Body of pancreas (tissue), 4 donors: ENCODE results near the gene CBFA2T3. TPM values are rescaled to one million over a fixed set of nuclear protein-coding genes. Genes with fewer than 3 reads are reported as not detected.
"Not testable (repeated sequence)": the region's sequence is repeated elsewhere in the genome, so short reads cannot be mapped to it uniquely, and the experiment has no call there.

Source experiments
- ATAC-seq: fragments of 150-250 bp; one replicate; pipeline ENCODE4 v1.9.1; 2016
- DNase-seq, 4 donors: peaks; one replicate each; pipeline ENCODE4 v3.0.0-alpha.2; 2019
- H3K27ac ChIP-seq, 4 donors: fragments of 200-600 bp; sonication (generic); 1 replicate in 3 of 4; 2 replicates in 1 of 4; pipeline versions ENCODE4 v1.5.1 to v1.6.1; 2016 to 2019; ENCODE audit warnings: mild to moderate bottlenecking in 1 of 4, mixed read lengths in 1 of 4, moderate library complexity in 1 of 4
- H3K27me3 ChIP-seq, 2 donors: fragments of 200-600 bp; sonication (generic); one replicate each; pipeline ENCODE4 v1.6.0; 2016; ENCODE audit warnings: mild to moderate bottlenecking in 1 of 2
- H3K36me3 ChIP-seq, 2 donors: fragments of 200-600 bp; sonication (generic); replicated peaks in 1 of 2; 2 replicates each; pipeline ENCODE4 v1.5.1; 2016; ENCODE audit warnings: low read depth in 2 of 2; ENCODE audit not compliant: insufficient read depth in 1 of 2
- H3K4me1 ChIP-seq: fragments of 200-600 bp; sonication (generic); one replicate; pipeline ENCODE4 v1.6.0; 2016
- H3K4me3 ChIP-seq, 2 donors: fragments of 200-600 bp; sonication (generic); 1 replicate in 1 of 2; 2 replicates in 1 of 2; pipeline ENCODE4 v1.5.1; 2016 to 2019
- H3K9me3 ChIP-seq, 3 donors: fragments of 200-600 bp; sonication (generic); 1 replicate in 2 of 3; 2 replicates in 1 of 3; pipeline ENCODE4 v1.5.1; 2016
- POLR2A ChIP-seq, 3 donors: fragments of 450-650 bp; IDR thresholded peaks; one replicate each; pipeline ENCODE4 v1.6.1; 2016; ENCODE audit warnings: antibody characterized with exemption in 3 of 3, mild to moderate bottlenecking in 2 of 3
- WGBS, 2 donors: methylation state at CpG; one replicate each; pipeline ENCODE4 v1.1.5; 2017; 5-methylcytosine and 5-hydroxymethylcytosine counted together
- intact Hi-C: fragments of 100-400 bp; cut with DNase I; formaldehyde crosslinking; loops from one replicate; pipeline ENCODE4 v1.15.1; 2023
- total RNA-seq, 2 donors: library from RNA; depleted of rRNA; stranded (reverse); fragments of >200 nt; gene quantifications; one replicate each; pipeline ENCODE4 v1.1.0, GENCODE V29; 2016
- TF ChIP-seq, protein P1 (sequence below), 7 experiments: fragments of 450-650 bp in 4 of 7; fragments of 200-600 bp in 3 of 7; sonication (generic) in 3 of 7; IDR thresholded peaks; one replicate each; pipeline ENCODE4 v1.5.1; 2016 to 2019; ENCODE audit warnings: antibody characterized with exemption in 7 of 7

CBFA2T3 gene
- total RNA-seq, 2 donors from 2014 or later, result 7.8 to 16.2 TPM

DNA sequence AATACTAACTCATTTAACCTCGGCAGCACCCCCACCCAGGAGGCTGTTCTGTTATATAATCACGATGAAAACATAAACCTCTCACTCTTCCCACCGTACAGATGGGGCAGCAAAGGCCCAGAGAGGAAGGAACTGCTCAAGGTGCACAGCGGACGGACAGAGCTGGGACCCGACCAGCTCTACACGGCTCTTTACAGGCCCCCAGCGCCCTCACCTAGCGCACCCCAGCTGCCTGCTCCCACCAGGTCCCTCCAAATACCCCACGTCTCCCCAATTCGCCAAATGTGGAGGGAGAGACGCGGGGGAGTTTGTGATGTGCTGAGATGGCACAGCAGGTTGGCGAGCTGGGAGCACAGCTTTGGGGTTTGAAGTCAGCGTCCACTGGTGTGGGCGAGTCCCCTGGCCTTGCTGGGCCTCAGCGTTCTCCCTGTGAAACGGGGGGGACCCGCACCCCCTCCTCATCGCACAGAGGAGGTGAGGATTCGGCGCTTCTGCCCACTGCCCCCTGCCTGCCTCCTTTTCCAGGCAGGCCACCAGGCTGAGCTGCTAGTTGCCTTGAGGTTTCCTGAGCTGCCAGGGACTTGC, 54.1 kb downstream of the CBFA2T3 start:
- Histone ChIP-seq H3K4me1 (peaks cover 76% of the 10 kb centered on the region), H3K9me3 (no peaks in the 10 kb centered on the region), H3K36me3 (no peaks in the 10 kb centered on the region), H3K4me3 (no peak overlapping the region), H3K27me3 (no peaks in the 10 kb centered on the region), H3K27ac (peak overlapping the region; percentile 85 to 97 (median 90))
- ATAC-seq (no peak), DNase-seq (no peak)
- 72 to 78% methylated on average over 13 to 22 of the region's 22 CpGs for WGBS, 2 donors
- TF ChIP-seq, protein P1, sequence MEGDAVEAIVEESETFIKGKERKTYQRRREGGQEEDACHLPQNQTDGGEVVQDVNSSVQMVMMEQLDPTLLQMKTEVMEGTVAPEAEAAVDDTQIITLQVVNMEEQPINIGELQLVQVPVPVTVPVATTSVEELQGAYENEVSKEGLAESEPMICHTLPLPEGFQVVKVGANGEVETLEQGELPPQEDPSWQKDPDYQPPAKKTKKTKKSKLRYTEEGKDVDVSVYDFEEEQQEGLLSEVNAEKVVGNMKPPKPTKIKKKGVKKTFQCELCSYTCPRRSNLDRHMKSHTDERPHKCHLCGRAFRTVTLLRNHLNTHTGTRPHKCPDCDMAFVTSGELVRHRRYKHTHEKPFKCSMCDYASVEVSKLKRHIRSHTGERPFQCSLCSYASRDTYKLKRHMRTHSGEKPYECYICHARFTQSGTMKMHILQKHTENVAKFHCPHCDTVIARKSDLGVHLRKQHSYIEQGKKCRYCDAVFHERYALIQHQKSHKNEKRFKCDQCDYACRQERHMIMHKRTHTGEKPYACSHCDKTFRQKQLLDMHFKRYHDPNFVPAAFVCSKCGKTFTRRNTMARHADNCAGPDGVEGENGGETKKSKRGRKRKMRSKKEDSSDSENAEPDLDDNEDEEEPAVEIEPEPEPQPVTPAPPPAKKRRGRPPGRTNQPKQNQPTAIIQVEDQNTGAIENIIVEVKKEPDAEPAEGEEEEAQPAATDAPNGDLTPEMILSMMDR (IDR thresholded peaks at IDR 0.05), result no peak
- TF ChIP-seq POLR2A (IDR thresholded peaks at IDR 0.05), result no peak
- intact Hi-C loops, result no loop called here

DNA sequence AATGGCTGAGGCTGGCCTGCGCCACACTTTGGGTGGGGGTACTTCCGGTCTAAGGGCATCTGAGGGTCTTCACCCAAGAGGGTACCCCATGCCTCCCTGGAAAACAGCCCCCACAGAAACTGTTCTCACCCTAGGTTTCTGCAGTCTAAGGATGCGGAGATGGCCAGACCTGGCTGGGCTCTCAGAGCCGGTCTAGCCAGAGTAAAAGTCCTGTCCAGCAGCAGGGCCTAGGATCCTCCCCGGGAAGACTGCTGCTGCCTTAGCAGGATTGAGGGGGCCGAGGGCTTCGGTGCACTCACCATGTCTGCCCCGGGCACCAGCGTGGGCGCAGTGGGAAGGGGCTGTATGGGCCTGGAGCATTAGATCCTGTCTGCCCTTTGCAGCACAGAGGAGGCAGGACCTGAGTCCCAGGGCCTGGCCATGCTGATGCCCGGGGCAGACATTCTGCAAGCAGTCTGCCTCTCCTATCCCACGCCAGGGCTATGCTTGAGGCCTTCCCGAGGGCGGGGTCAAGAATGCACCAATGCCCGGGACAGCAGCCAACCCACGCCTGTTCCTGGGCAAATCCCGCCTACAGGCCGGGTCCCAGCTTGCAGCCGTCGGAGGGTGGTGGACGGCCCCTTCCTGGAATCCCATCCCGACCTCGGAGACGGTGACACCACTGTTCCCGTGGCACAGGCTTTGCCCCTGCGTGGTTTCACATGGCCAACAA, 54.7 kb downstream of the CBFA2T3 start:
- no peaks in the 10 kb centered on the region for H3K36me3 ChIP-seq
- H3K27ac ChIP-seq, result peak overlapping the region; percentile 85 to 97 (median 90)
- DNase-seq (peak; percentile 75 to 92 (median 89)), ATAC-seq (peak; percentile 14)
- no peaks in the 10 kb centered on the region for H3K27me3 ChIP-seq
- intact Hi-C loops, result no loop called here
- no peak overlapping the region for H3K4me3 ChIP-seq
- TF ChIP-seq POLR2A (IDR thresholded peaks at IDR 0.05), result no peak
- TF ChIP-seq, protein P1 (IDR thresholded peaks at IDR 0.05), result no peak
- WGBS, 2 donors, result 29 to 68% methylated on average over 4 to 24 of the region's 26 CpGs
- H3K4me1 ChIP-seq, result peaks cover 70% of the 10 kb centered on the region
- no peaks in the 10 kb centered on the region for H3K9me3 ChIP-seq

DNA sequence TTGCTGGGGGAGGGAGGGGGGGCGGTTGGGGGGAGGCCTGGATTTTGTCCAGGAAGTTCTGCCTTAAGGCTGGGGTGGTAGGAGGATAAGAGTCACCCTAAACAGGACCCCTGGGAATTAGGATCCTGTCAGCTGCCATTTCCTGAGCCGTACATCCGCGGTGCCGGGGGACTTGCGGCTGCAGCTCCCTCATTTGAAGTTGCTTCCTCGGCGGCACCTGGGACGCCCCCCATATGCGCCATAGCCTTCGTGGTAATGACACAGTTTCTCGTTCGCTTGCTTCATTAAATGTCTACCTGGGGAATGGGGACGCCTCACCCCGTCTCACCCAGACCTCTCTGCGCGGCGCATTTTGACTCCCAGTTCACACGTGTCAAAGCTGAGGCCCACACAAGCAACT, 55.4 kb downstream of the CBFA2T3 start:
- H3K36me3 ChIP-seq, result no peaks in the 10 kb centered on the region
- no peak overlapping the region for H3K4me3 ChIP-seq
- H3K4me1 ChIP-seq, result peaks cover 63% of the 10 kb centered on the region
- no peaks in the 10 kb centered on the region for H3K27me3 ChIP-seq
- H3K9me3 ChIP-seq, result no peaks in the 10 kb centered on the region
- no peak for ATAC-seq
- intact Hi-C loops, result no loop called here
- TF ChIP-seq, protein P1 (IDR thresholded peaks at IDR 0.05), result no peak
- TF ChIP-seq POLR2A (IDR thresholded peaks at IDR 0.05), result no peak
- 73 to 92% methylated on average over 16 to 19 of the region's 19 CpGs for WGBS, 2 donors
- no peak for DNase-seq
- H3K27ac ChIP-seq, result peak overlapping the region; percentile 85 to 97 (median 90)

DNA sequence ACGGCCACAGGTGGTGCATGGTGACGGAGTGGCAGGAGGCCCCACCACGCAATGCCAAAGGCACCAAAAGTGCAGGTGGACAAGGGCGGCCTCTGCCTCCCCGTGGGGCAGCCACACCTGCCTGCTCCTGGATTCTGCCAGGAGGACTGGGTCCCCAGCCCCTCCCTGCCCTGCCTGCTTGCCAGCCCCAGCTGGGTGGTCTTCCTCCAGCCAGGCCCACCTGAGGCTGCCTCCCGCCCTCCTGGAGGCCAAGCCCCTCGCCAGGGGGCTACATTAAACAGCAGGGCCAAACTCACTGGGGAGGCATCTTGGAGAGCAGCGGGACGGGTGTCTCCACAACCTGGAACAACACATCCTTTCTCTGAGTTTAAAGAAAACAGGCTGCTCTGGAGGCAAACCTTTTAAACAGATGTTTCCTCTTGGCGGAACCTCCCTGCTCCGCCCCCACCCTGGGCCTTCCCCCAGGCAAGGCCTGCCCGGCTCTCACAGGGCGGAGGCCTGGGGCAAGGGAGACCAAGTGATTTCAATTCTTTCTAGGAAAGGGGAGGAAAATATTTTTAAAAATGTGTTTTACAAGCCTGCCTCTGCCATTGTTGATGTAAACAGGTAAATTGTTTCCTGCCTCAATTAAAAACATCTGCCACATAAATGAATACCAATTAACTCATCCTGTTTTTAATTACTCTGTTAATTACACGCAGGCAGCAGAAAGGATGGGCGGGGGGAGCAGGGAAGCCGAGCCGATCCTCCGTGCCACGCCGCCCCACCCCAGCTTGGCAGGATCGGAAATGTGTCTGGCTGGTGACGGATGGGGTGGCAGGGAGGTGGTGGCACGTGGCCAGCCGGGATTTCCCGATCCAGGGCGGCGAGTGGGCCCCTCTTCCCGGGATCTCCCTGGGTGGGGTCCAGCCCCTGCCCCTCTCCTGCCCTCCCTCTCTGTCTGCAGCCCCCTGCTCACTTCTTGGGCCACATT, 56.1 kb downstream of the CBFA2T3 start:
- Histone ChIP-seq H3K4me3 (no peak overlapping the region), H3K27ac (peak overlapping the region; percentile 85 to 97 (median 90))

DNA sequence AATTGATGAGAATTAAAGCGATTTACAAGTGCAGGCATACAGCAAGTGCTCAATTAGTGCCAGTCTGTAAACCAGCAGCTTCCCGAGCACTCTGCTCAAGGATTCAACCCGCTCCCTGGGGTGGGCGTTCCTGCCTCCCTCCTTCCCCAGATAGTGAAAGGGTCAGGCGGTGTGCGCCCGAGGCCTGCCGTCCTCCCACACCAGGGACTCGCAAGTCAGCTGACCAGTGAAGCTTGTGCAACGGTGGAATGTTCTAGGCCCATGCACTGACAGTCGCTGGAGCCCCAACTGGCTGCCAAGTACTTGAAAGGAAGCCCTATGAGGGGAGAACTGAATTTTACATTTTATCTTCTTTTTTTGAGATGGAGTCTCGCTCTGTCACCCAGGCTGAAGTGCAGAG, 57.1 kb downstream of the CBFA2T3 start:
- Histone ChIP-seq H3K27ac (no peak overlapping the region), H3K4me1 (peaks cover 46% of the 10 kb centered on the region), H3K27me3 (no peaks in the 10 kb centered on the region), H3K9me3 (no peaks in the 10 kb centered on the region), H3K36me3 (no peaks in the 10 kb centered on the region), H3K4me3 (no peak overlapping the region)
- TF ChIP-seq, protein P1 (IDR thresholded peaks at IDR 0.05), result no peak
- no peak for TF ChIP-seq POLR2A (IDR thresholded peaks at IDR 0.05)
- 87 to 91% methylated on average over 12 of the region's 12 CpGs for WGBS, 2 donors
- DNase-seq (no peak), ATAC-seq (no peak)
- intact Hi-C loops, result no loop called here

More for the DNA sequence above, 56.1 kb downstream of the CBFA2T3 start:
- WGBS, 2 donors, result 5 to 10% methylated on average over 8 to 24 of the region's 28 CpGs
- Histone ChIP-seq H3K4me1 (peaks cover 56% of the 10 kb centered on the region), H3K36me3 (no peaks in the 10 kb centered on the region), H3K9me3 (no peaks in the 10 kb centered on the region), H3K27me3 (no peaks in the 10 kb centered on the region)
- no peak for TF ChIP-seq POLR2A (IDR thresholded peaks at IDR 0.05)
- ATAC-seq (peak; percentile 15), DNase-seq (peak; percentile 66 to 79 (median 76))
- intact Hi-C loops, result no loop called here

DNA sequence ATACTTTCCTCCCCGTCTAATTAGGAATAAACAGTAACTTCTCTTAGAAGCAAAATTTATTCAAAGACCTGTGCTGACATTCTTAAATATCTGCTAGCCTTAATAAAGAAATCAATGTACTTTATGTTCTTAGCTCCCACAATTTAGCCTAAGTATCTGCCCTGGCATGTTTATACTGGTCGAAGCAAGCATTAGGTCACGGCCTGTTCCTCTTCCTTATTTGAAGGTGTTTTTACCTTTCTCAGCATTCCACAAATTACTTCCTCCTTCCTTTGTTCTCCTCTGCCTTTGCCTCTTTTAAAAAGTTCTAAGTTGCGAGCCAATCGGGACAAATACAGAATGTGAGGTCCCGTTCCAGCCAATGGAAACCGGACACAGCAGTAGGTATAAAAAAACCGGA, 58.1 kb downstream of the CBFA2T3 start:
- DNase-seq, H3K27ac ChIP-seq, intact Hi-C loops, H3K4me3 ChIP-seq, ATAC-seq, H3K27me3 ChIP-seq, H3K9me3 ChIP-seq, H3K36me3 ChIP-seq: not testable (repeated sequence)
- H3K4me1 ChIP-seq, result peaks cover 36% of the 10 kb centered on the region
- WGBS, 2 donors, result 86 to 88% methylated on average over 8 of the region's 8 CpGs
